Lower leg skin (tissue), 4 donors: Measurements from ENCODE around the gene ABCA3. TPM values are rescaled to one million over a fixed set of nuclear protein-coding genes. Genes with fewer than 3 reads are reported as not detected.
"Not testable (repeated sequence)": the region's sequence is repeated elsewhere in the genome, so short reads cannot be mapped to it uniquely, and the experiment has no call there.

Experiments
- DNase-seq, 2 donors: peaks; one replicate each; pipeline ENCODE4 v3.0.0-alpha.2; 2019; ENCODE audit warnings: low spot score in 2 of 2
- H3K4me3 ChIP-seq: fragments of 200-600 bp; sonication (generic); 2 replicates; pipeline ENCODE4 v1.5.1; 2017; ENCODE audit warnings: mild to moderate bottlenecking, low read depth; ENCODE audit not compliant: poor library complexity, severe bottlenecking
- POLR2A ChIP-seq, 2 donors: fragments of 450-650 bp; IDR thresholded peaks; one replicate each; pipeline ENCODE4 v1.6.1; 2016 to 2017; ENCODE audit warnings: antibody characterized with exemption in 2 of 2, mild to moderate bottlenecking in 1 of 2, moderate library complexity in 1 of 2
- WGBS, 2 donors: methylation state at CpG; one replicate each; pipeline ENCODE4 v1.1.5; 2018; 5-methylcytosine and 5-hydroxymethylcytosine counted together
- intact Hi-C: fragments of 100-400 bp; cut with DNase I; formaldehyde crosslinking; loops from one replicate; pipeline ENCODE4 v1.15.0; 2023; ENCODE audit warnings: low total_unique reads
- total RNA-seq, 4 donors: library from RNA; depleted of rRNA; stranded (reverse); fragments of >200 nt; gene quantifications; one replicate each; pipeline ENCODE4 v1.1.0, GENCODE V29; 2016
- TF ChIP-seq, protein P1 (sequence below), 3 donors: fragments of 450-650 bp; IDR thresholded peaks; one replicate each; pipeline ENCODE4 v1.5.1; 2016; ENCODE audit warnings: antibody characterized with exemption in 3 of 3, mild to moderate bottlenecking in 3 of 3, moderate library complexity in 2 of 3

Gene ABCA3
- total RNA-seq, 4 donors from 2014 or later = 5.4 to 10.3 (median 9.5) TPM

DNA sequence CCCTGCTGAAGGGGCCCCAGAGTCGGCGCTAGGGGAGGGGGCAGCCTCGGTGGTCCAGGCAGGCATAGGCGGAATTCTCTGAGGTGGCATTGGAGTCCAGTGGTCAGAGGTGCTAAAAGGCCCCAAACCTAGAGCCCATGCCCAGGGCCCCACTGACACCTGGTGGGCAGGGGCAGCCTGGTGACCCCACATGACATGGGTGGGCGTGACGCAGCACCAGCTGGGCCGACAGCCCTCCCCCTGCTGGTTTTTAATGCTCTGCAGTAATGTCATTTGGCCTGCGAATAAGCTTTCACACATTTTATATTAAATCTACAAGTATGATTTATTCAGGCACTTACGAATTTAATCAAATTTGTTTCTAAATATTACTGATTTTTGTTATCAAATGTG, 70.5 kb downstream of the ABCA3 start:
- TF ChIP-seq, protein P1, sequence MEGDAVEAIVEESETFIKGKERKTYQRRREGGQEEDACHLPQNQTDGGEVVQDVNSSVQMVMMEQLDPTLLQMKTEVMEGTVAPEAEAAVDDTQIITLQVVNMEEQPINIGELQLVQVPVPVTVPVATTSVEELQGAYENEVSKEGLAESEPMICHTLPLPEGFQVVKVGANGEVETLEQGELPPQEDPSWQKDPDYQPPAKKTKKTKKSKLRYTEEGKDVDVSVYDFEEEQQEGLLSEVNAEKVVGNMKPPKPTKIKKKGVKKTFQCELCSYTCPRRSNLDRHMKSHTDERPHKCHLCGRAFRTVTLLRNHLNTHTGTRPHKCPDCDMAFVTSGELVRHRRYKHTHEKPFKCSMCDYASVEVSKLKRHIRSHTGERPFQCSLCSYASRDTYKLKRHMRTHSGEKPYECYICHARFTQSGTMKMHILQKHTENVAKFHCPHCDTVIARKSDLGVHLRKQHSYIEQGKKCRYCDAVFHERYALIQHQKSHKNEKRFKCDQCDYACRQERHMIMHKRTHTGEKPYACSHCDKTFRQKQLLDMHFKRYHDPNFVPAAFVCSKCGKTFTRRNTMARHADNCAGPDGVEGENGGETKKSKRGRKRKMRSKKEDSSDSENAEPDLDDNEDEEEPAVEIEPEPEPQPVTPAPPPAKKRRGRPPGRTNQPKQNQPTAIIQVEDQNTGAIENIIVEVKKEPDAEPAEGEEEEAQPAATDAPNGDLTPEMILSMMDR (IDR thresholded peaks at IDR 0.05) = no peak
- no peak for TF ChIP-seq POLR2A (IDR thresholded peaks at IDR 0.05)
- intact Hi-C loops = no loop called here

DNA sequence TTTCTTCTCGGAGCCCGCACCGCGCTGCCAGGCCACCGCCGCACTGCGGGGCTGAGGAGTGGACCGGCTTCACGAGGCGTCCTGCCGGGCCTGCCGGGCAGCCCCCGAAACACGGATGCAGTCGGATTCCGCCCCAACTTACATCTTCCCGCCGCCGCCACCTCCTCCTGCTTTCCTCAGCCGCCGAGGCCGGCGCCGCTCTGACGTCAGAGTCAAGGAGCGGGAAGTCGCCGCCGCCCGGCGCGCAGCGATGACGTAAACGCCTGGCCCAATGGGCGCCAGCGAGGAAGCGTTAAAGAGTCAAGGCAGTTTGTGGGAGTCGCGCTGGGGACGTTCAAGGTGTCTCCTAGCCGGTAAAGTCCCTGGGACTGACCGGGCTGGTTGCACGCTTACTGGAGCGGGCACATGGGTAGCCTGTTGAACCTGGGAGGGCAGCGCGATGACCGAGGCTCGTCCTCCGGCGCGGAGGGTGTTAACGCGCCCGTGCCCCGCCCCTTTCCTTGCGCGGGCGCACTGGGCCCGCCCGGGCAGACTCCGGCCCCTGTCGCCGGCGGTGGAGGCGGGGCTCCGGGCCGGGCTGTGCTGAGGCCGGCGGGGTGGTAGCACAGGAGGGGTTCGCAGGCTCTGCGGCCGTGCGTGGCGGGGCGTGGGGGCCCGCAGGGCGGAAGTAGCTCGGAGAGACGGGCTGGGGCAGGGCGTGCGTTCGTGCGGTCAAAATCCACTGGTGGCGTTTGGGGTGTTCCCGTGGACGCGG, 72.4 kb downstream of the ABCA3 start, which contains the start of gene RNPS1:
TSS of gene RNPS1 (minus strand) at position 214 of the 754 bp plus-strand sequence. CDS start 3,483 bp downstream, outside the sequence.
- H3K4me3 ChIP-seq = peak within 1 kb of the TSS; percentile 69

More for the DNA sequence above, 70.5 kb downstream of the ABCA3 start:
- WGBS, 2 donors = 77 to 84% methylated on average over 8 to 9 of the region's 9 CpGs
- no peak for DNase-seq
- no peak overlapping the region for H3K4me3 ChIP-seq

DNA sequence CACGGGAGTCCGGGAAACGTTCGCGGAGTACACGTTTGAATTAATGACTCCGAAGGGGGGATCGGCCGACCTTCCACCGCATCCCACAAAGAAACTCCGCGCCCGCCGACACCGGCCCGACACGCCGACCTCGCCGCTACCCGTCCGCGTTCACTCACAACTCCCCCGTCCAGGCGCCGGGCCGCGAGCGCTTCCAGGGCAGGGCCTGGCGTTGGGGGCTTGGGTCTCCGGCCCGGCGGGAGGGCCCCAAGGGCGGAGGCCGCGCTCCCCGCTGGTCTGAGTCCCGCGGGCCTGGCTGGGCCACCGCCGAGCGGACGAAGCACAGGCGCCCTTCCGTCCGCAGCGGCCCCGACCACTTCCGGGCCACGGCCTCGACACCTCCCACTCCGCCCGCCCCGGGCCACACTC, 73.0 kb downstream of the ABCA3 start:
- intact Hi-C loops = not testable (repeated sequence)

More for the DNA sequence above, 72.4 kb downstream of the ABCA3 start, which contains the start of gene RNPS1:
- DNase-seq = peak; percentile 94 to 99
- TF ChIP-seq POLR2A (IDR thresholded peaks at IDR 0.05) = peak in 1 of 2 donors; percentile 98
- TF ChIP-seq, protein P1 (IDR thresholded peaks at IDR 0.05) = peak in 1 of 3 donors; percentile 41
- intact Hi-C loops = no loop called here
- 0% methylated on average over 29 to 61 of the region's 88 CpGs for WGBS, 2 donors

DNA sequence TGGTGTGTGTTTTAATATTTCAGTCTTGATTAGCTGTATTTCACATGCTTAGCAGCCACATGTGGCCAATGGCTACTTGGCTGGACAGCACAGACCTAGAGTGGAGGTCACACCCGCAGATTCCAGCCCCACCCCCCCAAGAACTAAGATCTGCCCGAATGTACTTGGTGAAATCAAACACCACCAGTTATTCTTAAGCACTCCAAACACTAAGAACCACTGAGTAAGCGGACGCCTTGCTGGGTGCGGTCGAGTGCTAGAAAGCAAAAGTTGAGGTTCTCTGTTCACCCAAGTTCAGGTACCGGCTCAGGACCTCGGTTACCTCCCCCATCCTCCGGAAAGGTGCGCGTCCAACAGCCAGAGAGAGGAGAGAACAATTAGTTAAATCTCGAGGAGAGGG, 73.6 kb downstream of the ABCA3 start:
- 2 to 7% methylated on average over 7 to 12 of the region's 12 CpGs for WGBS, 2 donors
- DNase-seq, intact Hi-C loops: not testable (repeated sequence)
- peak overlapping the region; percentile 69 for H3K4me3 ChIP-seq

More for the DNA sequence above, 73.0 kb downstream of the ABCA3 start:
- H3K4me3 ChIP-seq = peak overlapping the region; percentile 69
- DNase-seq = not testable (repeated sequence)
- 0 to 1% methylated on average over 10 to 26 of the region's 54 CpGs for WGBS, 2 donors

DNA sequence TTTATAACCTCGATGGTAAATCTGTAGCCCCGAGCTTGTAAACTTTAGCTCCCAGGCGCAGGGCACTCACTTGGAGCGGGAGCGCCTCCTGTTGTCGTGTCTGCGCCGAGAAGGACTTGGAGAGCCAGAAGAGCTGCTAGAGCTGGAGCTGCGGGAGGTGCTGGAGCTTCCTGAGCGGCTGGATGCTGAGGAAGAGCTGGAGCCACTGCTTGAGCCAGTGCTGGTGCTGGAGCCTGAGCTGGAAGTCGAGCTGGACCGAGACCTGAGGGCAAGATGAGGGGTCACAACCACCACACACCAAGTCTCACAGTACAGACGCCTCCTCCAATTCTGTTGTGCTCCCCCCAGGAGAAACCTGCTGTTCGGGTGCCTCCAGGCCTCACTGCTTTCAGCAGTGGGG, 77.5 kb downstream of the ABCA3 start:
- H3K4me3 ChIP-seq, intact Hi-C loops, DNase-seq: not testable (repeated sequence)
- WGBS, 2 donors = 84 to 86% methylated on average over 14 of the region's 14 CpGs

DNA sequence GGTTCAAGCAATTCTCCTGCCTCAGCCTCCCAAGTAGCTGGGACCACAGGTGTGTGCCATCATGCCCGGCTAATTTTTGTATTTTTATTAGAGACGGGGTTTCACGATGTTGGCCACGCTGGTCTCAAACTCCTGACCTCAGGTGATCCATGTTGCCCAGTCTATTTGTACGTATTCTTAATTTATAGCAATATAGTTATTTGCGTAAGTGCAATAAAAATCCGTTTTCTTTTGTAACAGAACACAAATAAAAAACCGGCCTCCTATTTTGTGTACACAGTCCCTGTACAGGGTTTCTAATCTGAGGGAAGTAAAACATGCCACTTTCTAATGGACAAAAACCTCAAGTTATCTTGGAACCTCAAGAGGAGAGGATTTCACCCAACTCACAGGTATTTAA, 80.3 kb downstream of the ABCA3 start:
- DNase-seq = no peak
- intact Hi-C loops = no loop called here
- no peak overlapping the region for H3K4me3 ChIP-seq
- TF ChIP-seq, protein P1 (IDR thresholded peaks at IDR 0.05) = no peak
- no peak for TF ChIP-seq POLR2A (IDR thresholded peaks at IDR 0.05)
- 94 to 97% methylated on average over 8 of the region's 8 CpGs for WGBS, 2 donors

DNA sequence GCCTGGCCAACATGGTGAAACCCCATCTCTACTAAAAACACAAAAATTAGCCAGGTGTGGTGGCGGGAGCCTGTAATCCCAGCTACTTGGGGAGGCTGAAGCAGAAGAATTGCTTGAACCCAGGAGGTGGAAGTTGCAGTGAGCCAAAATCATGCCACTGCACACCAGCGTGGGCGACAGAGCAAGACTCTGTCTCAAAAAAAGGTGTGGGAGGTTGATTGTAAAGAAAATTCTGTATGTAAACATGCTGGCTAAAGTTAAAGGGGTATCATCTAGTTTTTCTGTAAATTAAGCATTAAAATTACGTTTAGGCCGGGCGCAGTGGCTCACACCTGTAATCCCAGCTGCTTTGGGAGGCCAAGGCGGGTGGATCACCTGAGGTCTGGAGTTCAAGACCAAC, 82.0 kb downstream of the ABCA3 start:
- 92 to 98% methylated on average over 7 of the region's 7 CpGs for WGBS, 2 donors

DNA sequence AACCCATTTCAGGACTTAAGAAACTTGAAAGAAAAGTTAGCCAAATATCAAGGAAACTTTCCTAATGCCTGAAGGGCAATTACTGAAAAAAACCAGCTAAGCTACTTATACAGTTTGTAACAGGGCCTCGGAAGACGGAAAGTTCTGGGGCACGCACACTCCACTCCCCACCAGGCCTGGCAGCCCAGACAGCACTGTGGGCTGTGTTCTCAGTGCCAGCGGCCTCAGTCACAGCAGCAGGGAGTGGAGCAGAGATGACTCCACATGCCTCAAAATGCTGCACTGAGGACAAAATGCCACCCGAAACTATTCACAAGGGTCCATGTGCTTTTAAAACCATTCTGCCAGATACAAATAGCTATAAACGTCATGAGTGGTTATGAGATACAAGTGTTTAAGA, 82.8 kb downstream of the ABCA3 start:
- 84 to 90% methylated on average over 6 of the region's 6 CpGs for WGBS, 2 donors
- intact Hi-C loops = no loop called here
- no peak for TF ChIP-seq POLR2A (IDR thresholded peaks at IDR 0.05)
- TF ChIP-seq, protein P1 (IDR thresholded peaks at IDR 0.05) = no peak

More for the DNA sequence above, 82.0 kb downstream of the ABCA3 start:
- intact Hi-C loops, DNase-seq, H3K4me3 ChIP-seq: not testable (repeated sequence)

More for the DNA sequence above, 82.8 kb downstream of the ABCA3 start:
- no peak for DNase-seq
- no peak overlapping the region for H3K4me3 ChIP-seq
